Astrocyte (in vitro differentiated cells and primary cell): ENCODE measurements around the gene SAP30L. TPM values are rescaled to one million over a fixed set of nuclear protein-coding genes. Genes with fewer than 3 reads are reported as not detected.

Experiments
- DNase-seq: peaks from one replicate; pipeline ENCODE4 v3.0.0-alpha.2; 2010; ENCODE audit warnings: low read depth
- FAIRE-seq: peaks from 2 replicates; lab custom pipeline; 2011; peaks lifted over from hg19 to GRCh38; lab: Jason Lieb, UNC
- H2AFZ ChIP-seq: 2 replicates; pipeline ENCODE4 v1.6.0; 2012; ENCODE audit warnings: low read depth, low read length, inconsistent platforms
- H3K27ac ChIP-seq: 2 replicates; pipeline ENCODE4 v1.5.1; 2011; ENCODE audit warnings: low read depth, low read length, inconsistent platforms
- H3K27me3 ChIP-seq: 2 replicates; pipeline ENCODE4 v1.6.0; 2011; ENCODE audit warnings: low read length, inconsistent platforms; ENCODE audit not compliant: insufficient read depth
- H3K36me3 ChIP-seq: 2 replicates; pipeline ENCODE4 v1.5.1; 2011; ENCODE audit warnings: low read length, inconsistent platforms; ENCODE audit not compliant: insufficient read depth
- H3K4me1 ChIP-seq: 2 replicates; pipeline ENCODE4 v1.5.1; 2011; ENCODE audit warnings: low read length, inconsistent platforms; ENCODE audit not compliant: insufficient read depth
- H3K4me2 ChIP-seq: 2 replicates; pipeline ENCODE4 v1.6.0; 2012; ENCODE audit warnings: low read length, inconsistent platforms
- H3K4me3 ChIP-seq: 2 replicates; pipeline ENCODE4 v1.5.1; 2011; ENCODE audit warnings: low read depth, mild to moderate bottlenecking, low read length, inconsistent platforms; ENCODE audit not compliant: insufficient read depth
- H3K79me2 ChIP-seq: 2 replicates; pipeline ENCODE4 v1.6.0; 2012; ENCODE audit warnings: mild to moderate bottlenecking, low read length, inconsistent platforms; ENCODE audit not compliant: insufficient read depth
- H3K9ac ChIP-seq: 2 replicates; pipeline ENCODE4 v1.6.0; 2012; ENCODE audit warnings: mild to moderate bottlenecking, low read length, inconsistent platforms
- H3K9me3 ChIP-seq: 2 replicates; pipeline ENCODE4 v1.5.1; 2012; ENCODE audit warnings: low read depth, mild to moderate bottlenecking, low read length, inconsistent platforms; ENCODE audit not compliant: insufficient read depth
- H4K20me1 ChIP-seq: 2 replicates; pipeline ENCODE4 v1.6.0; 2012; ENCODE audit warnings: low read length, inconsistent platforms; ENCODE audit not compliant: insufficient read depth
- H3K27ac Mint-ChIP-seq: one replicate; pipeline ENCODE4 v1.8.0; 2021; ENCODE audit warnings: mild to moderate bottlenecking, mixed read lengths; ENCODE audit not compliant: unreplicated experiment
- H3K27me3 Mint-ChIP-seq: one replicate; pipeline ENCODE4 v1.8.0; 2021; ENCODE audit warnings: low read depth, mixed read lengths; ENCODE audit not compliant: unreplicated experiment
- H3K36me3 Mint-ChIP-seq: one replicate; pipeline ENCODE4 v1.8.0; 2021; ENCODE audit warnings: low read depth, mixed read lengths; ENCODE audit not compliant: unreplicated experiment
- H3K4me1 Mint-ChIP-seq: one replicate; pipeline ENCODE4 v1.8.0; 2021; ENCODE audit warnings: low read depth, mixed read lengths; ENCODE audit not compliant: unreplicated experiment
- H3K4me3 Mint-ChIP-seq: one replicate; pipeline ENCODE4 v1.8.0; 2021; ENCODE audit warnings: mild to moderate bottlenecking, moderate library complexity, mixed read lengths; ENCODE audit not compliant: unreplicated experiment
- H3K9me3 Mint-ChIP-seq: one replicate; pipeline ENCODE4 v1.8.0; 2021; ENCODE audit warnings: mild to moderate bottlenecking, mixed read lengths; ENCODE audit not compliant: unreplicated experiment
- EZH2 ChIP-seq: IDR thresholded peaks from 2 replicates; pipeline ENCODE4 v1.6.1; 2012; ENCODE audit warnings: mild to moderate bottlenecking, low read length, inconsistent platforms; ENCODE audit not compliant: insufficient read depth
- total RNA-seq: library from RNA; stranded (reverse); gene quantifications from 2 replicates; pipeline ENCODE4 v1.2.1, GENCODE V29; 2021
- TF ChIP-seq, protein P1 (sequence below): IDR thresholded peaks from 2 replicates; pipeline ENCODE4 v1.5.1; 2011; ENCODE audit warnings: low read depth, mild to moderate bottlenecking, inconsistent platforms, low read length, moderate library complexity; ENCODE audit not compliant: insufficient read depth

Gene SAP30L
- total RNA-seq, 1 donor from 2014 or later = 26.3 TPM

DNA sequence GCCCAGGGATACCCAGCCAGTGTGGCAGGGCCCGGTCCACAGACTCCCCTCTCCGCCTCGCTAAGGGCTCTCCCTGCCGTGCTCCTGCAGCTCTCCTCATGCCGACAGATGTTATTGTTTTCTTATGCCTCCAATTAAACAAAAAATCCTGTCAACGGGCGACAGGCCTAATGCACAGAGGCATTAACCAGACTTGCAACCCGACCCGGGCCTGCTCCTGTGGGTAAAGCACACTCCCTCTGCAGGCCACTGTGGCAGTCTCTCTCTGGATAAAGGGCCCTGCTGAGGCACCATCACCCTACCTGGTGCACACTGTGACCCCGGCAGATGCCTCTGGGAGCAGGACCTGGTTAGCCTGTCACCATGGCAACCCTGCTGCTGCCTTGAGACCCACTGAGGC, 59.8 kb downstream of the SAP30L start:
- Histone ChIP-seq H3K9ac (no peak overlapping the region), H3K27ac (no peak overlapping the region), H3K4me1 (no peaks in the 10 kb centered on the region), H2AFZ (no peak overlapping the region), H3K27me3 (peaks cover 33% of the 10 kb centered on the region), H3K79me2 (no peaks in the 10 kb centered on the region), H3K36me3 (no peaks in the 10 kb centered on the region), H4K20me1 (no peaks in the 10 kb centered on the region), H3K4me3 (no peak overlapping the region), H3K9me3 (no peaks in the 10 kb centered on the region), H3K4me2 (no peak overlapping the region)
- Mint-ChIP-seq H3K27me3 (peaks cover 49% of the 10 kb centered on the region), H3K4me1 (no peaks in the 10 kb centered on the region), H3K36me3 (no peaks in the 10 kb centered on the region), H3K9me3 (no peaks in the 10 kb centered on the region), H3K27ac (no peak overlapping the region), H3K4me3 (no peak overlapping the region)
- FAIRE-seq (no peak), DNase-seq (no peak)
- TF ChIP-seq, protein P1, sequence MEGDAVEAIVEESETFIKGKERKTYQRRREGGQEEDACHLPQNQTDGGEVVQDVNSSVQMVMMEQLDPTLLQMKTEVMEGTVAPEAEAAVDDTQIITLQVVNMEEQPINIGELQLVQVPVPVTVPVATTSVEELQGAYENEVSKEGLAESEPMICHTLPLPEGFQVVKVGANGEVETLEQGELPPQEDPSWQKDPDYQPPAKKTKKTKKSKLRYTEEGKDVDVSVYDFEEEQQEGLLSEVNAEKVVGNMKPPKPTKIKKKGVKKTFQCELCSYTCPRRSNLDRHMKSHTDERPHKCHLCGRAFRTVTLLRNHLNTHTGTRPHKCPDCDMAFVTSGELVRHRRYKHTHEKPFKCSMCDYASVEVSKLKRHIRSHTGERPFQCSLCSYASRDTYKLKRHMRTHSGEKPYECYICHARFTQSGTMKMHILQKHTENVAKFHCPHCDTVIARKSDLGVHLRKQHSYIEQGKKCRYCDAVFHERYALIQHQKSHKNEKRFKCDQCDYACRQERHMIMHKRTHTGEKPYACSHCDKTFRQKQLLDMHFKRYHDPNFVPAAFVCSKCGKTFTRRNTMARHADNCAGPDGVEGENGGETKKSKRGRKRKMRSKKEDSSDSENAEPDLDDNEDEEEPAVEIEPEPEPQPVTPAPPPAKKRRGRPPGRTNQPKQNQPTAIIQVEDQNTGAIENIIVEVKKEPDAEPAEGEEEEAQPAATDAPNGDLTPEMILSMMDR = no peak
- TF ChIP-seq EZH2 = no peak

GRCh38 chr5:154506049-154506715, 60.4 kb downstream of the SAP30L start:
- H3K9me3 ChIP-seq = no peaks in the 10 kb centered on the region
- H3K36me3 Mint-ChIP-seq = no peaks in the 10 kb centered on the region
- no peak overlapping the region for H3K4me2 ChIP-seq
- H3K9ac ChIP-seq = no peak overlapping the region
- H3K4me1 Mint-ChIP-seq = no peaks in the 10 kb centered on the region
- no peaks in the 10 kb centered on the region for H3K36me3 ChIP-seq
- no peaks in the 10 kb centered on the region for H3K79me2 ChIP-seq
- H3K4me3 ChIP-seq = no peak overlapping the region
- H3K4me1 ChIP-seq = no peaks in the 10 kb centered on the region
- H3K4me3 Mint-ChIP-seq = no peak overlapping the region
- H2AFZ ChIP-seq = no peak overlapping the region
- H3K9me3 Mint-ChIP-seq = no peaks in the 10 kb centered on the region
- H3K27me3 Mint-ChIP-seq = peaks cover 48% of the 10 kb centered on the region
- TF ChIP-seq, protein P1 = no peak
- no peak for TF ChIP-seq EZH2
- no peak overlapping the region for H3K27ac ChIP-seq
- no peak for DNase-seq
- H3K27me3 ChIP-seq = peaks cover 34% of the 10 kb centered on the region
- no peak overlapping the region for H3K27ac Mint-ChIP-seq
- FAIRE-seq = no peak
- H4K20me1 ChIP-seq = no peaks in the 10 kb centered on the region

DNA sequence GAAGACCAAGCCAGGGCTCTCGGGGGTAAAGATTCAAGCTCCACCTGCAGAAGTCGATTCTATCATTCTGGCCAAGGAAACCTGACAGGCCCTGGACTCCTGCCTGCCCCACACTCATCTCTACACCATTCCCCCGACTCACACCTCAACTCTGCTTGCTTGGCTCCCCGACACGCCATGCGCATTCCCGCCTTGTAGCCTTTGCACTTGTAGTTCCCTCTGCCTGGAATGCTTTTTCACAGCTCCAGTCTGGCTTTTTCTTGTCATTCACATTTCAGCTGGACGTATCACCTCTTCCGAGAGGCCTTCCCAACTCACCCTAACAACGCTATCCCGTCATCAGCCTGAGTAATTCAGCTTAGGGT, 60.9 kb downstream of the SAP30L start:
- H3K9me3 Mint-ChIP-seq = no peaks in the 10 kb centered on the region
- no peak overlapping the region for H3K4me3 Mint-ChIP-seq
- FAIRE-seq (no peak), DNase-seq (no peak)
- no peaks in the 10 kb centered on the region for H3K36me3 ChIP-seq
- no peak overlapping the region for H3K9ac ChIP-seq
- TF ChIP-seq, protein P1 = no peak
- no peak for TF ChIP-seq EZH2
- H3K27me3 Mint-ChIP-seq = peaks cover 43% of the 10 kb centered on the region
- no peaks in the 10 kb centered on the region for H3K9me3 ChIP-seq
- H3K4me1 Mint-ChIP-seq = no peaks in the 10 kb centered on the region
- no peak overlapping the region for H2AFZ ChIP-seq
- H3K36me3 Mint-ChIP-seq = no peaks in the 10 kb centered on the region
- no peak overlapping the region for H3K27ac ChIP-seq
- H3K4me1 ChIP-seq = no peaks in the 10 kb centered on the region
- no peak overlapping the region for H3K27ac Mint-ChIP-seq
- H3K4me3 ChIP-seq = no peak overlapping the region
- H4K20me1 ChIP-seq = no peaks in the 10 kb centered on the region
- no peaks in the 10 kb centered on the region for H3K79me2 ChIP-seq
- H3K27me3 ChIP-seq = peaks cover 34% of the 10 kb centered on the region
- H3K4me2 ChIP-seq = no peak overlapping the region
